Progenitor cell of endocrine pancreas (in vitro differentiated cells): ENCODE measurements around the gene CD82. TPM values are rescaled to one million over a fixed set of nuclear protein-coding genes. Genes with fewer than 3 reads are reported as not detected.

Experiments
- DNase-seq: peaks from one replicate; pipeline ENCODE4 v3.0.0; 2021; ENCODE audit warnings: low spot score; ENCODE audit not compliant: unreplicated experiment
- H3K27ac Mint-ChIP-seq: 2 replicates; pipeline ENCODE4 v1.8.0; 2021; ENCODE audit warnings: mild to moderate bottlenecking, moderate library complexity, mixed read lengths
- H3K27me3 Mint-ChIP-seq: 2 replicates; pipeline ENCODE4 v1.8.0; 2021; ENCODE audit warnings: mixed read lengths
- H3K36me3 Mint-ChIP-seq: 2 replicates; pipeline ENCODE4 v1.8.0; 2022; ENCODE audit warnings: mixed read lengths; ENCODE audit not compliant: insufficient read depth
- H3K4me1 Mint-ChIP-seq: 2 replicates; pipeline ENCODE4 v1.8.0; 2021; ENCODE audit warnings: low read depth, mixed read lengths
- H3K4me3 Mint-ChIP-seq: 2 replicates; pipeline ENCODE4 v1.8.0; 2021; ENCODE audit warnings: low read depth, mild to moderate bottlenecking, moderate library complexity, mixed read lengths
- H3K9me3 Mint-ChIP-seq: 2 replicates; pipeline ENCODE4 v1.8.0; 2021; ENCODE audit warnings: low read depth, mixed read lengths
- CTCF ChIP-seq: fragments of 200-600 bp; sonication (generic); IDR thresholded peaks from one replicate; pipeline ENCODE4 v1.5.0; 2021; ENCODE audit warnings: antibody characterized with exemption, mild to moderate bottlenecking; ENCODE audit not compliant: unreplicated experiment
- total RNA-seq: library from RNA; stranded (reverse); gene quantifications from 2 replicates; pipeline ENCODE4 v1.2.1, GENCODE V29; 2021

Gene CD82
- total RNA-seq, 1 donor from 2014 or later: 9.3 TPM

DNA sequence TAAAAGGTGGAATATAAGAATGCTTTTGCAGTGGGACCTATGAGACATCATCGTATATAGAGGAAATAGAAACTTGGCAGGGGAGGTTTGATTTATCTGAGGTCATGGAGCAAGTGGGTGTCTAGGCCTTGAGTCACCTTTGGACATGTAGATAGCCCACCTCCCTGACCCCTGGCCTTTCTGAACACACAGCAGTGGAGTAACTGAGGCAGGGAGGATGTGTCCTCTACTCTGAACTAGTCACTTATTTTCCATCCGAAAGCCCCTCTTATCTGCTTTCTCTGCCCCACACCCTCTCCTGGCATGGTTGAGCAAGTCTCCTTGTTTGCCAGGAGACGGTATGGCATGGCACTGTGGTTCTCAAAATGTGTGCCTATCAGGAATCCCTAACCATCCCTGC, 7.9 kb downstream of the CD82 start:
- DNase-seq: no peak
- no peak overlapping the region for H3K4me3 Mint-ChIP-seq
- no peak for TF ChIP-seq CTCF
- H3K9me3 Mint-ChIP-seq: no peaks in the 10 kb centered on the region
- peaks cover 17% of the 10 kb centered on the region for H3K27me3 Mint-ChIP-seq
- H3K4me1 Mint-ChIP-seq: no peaks in the 10 kb centered on the region
- H3K36me3 Mint-ChIP-seq: no peaks in the 10 kb centered on the region
- H3K27ac Mint-ChIP-seq: no peak overlapping the region

DNA sequence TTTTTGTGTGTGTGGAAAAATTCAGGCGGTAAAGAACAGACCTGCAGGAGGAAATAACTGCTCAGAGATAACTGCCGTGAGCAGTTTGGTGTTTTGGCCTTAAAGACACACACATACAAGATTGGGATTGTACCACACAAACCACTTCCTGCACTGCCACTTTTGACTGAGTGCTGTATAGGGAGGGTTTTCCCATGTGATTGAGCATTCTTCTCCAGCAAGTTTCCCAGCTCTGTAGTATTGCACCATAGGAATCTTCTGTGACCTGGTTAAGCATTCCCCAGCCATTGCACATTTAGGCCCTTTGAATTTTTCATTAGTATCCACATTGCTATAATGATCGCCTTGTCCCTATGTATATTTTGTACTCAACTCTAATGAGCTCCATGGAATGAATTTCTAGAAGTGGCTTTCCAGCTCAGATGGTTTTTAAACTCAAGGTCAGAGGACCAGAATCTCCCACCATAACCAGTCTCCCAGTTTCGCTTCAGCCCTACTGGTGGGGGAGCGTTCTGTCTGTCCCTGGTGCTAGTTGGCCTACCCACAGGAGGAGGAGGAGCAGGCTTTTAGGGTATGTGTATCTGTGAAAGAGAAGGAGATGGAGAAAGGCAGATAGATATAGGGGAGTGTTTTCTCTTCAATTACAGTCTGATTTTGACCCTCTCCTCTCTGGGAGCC, 9.3 kb downstream of the CD82 start:
- Mint-ChIP-seq H3K4me1 (no peaks in the 10 kb centered on the region), H3K36me3 (no peaks in the 10 kb centered on the region), H3K27me3 (peaks cover 13% of the 10 kb centered on the region), H3K27ac (no peak overlapping the region), H3K9me3 (no peaks in the 10 kb centered on the region), H3K4me3 (no peak overlapping the region)
- no peak for DNase-seq
- TF ChIP-seq CTCF: no peak

DNA sequence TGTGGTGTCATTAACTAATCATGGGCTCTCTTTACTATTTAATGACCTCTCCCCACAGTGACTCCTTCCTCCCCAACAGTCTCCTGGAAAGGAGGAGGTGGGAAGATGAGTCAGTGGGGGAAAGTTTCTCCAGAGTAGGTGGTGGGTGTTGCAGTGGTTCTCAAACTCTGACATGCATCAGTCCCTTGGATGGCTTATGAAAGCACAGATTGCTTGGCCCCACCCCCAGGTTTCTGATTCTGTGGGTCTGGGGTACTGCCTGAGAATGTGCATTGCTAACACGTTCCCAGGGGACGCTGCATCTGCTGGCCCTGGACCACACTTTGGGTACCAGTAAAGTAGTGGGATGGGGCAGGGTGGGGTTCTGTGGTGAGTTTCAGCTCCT, 9.8 kb downstream of the CD82 start:
- Mint-ChIP-seq H3K4me1 (no peaks in the 10 kb centered on the region), H3K36me3 (no peaks in the 10 kb centered on the region), H3K4me3 (no peak overlapping the region), H3K27me3 (peaks cover 10% of the 10 kb centered on the region), H3K9me3 (no peaks in the 10 kb centered on the region), H3K27ac (no peak overlapping the region)
- TF ChIP-seq CTCF: no peak
- no peak for DNase-seq

DNA sequence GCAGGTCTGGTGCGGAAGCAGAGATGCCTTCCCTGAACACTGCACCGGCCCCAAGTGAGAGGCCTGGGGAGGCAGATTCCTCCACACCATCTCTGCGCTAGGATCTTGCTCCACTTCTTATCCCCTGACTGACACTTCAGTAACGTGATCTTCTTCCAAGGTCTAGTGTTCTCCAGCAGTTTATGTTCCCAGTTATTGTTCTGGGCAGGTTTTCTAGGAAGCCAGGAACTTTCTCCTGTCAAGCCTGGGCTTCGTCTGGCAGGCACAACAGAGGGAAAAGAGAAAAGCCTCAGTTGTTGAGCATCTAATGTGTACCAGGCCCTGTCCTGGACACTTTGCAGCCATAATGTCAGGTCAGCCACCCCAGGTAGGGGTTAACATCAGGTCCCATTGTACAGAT, 10.5 kb downstream of the CD82 start:
- H3K27ac Mint-ChIP-seq: no peak overlapping the region
- H3K4me1 Mint-ChIP-seq: no peaks in the 10 kb centered on the region
- H3K27me3 Mint-ChIP-seq: peaks cover 10% of the 10 kb centered on the region
- no peak for DNase-seq
- H3K4me3 Mint-ChIP-seq: no peak overlapping the region
- no peak for TF ChIP-seq CTCF
- H3K36me3 Mint-ChIP-seq: no peaks in the 10 kb centered on the region
- no peaks in the 10 kb centered on the region for H3K9me3 Mint-ChIP-seq

- DNase-seq: no peak
- Mint-ChIP-seq H3K4me1 (no peaks in the 10 kb centered on the region), H3K4me3 (no peak overlapping the region), H3K27me3 (peaks cover 10% of the 10 kb centered on the region), H3K27ac (no peak overlapping the region), H3K36me3 (no peaks in the 10 kb centered on the region), H3K9me3 (no peaks in the 10 kb centered on the region)
- no peak for TF ChIP-seq CTCF
Measured at GRCh38 chr11:44576656-44577055, 11.2 kb downstream of the CD82 start.
